Measurements from ENCODE around the gene ATP2A3. TPM values are rescaled to one million over a fixed set of nuclear protein-coding genes. Genes with fewer than 3 reads are reported as not detected.
"Not testable (repeated sequence)": the region's sequence is repeated elsewhere in the genome, so short reads cannot be mapped to it uniquely, and the experiment has no call there.

Gene ATP2A3
- total RNA-seq, 4 donors from 2014 or later: 0.89 to 1.4 (median 0.98) TPM

- DNase-seq (no peak), ATAC-seq (no peak)
- intact Hi-C loops (cut with DNase I; ENCODE audit: low total_unique reads): no loop called here
Observed at GRCh38 chr17:3951420-3951819, 12.8 kb downstream of the ATP2A3 start.

DNA sequence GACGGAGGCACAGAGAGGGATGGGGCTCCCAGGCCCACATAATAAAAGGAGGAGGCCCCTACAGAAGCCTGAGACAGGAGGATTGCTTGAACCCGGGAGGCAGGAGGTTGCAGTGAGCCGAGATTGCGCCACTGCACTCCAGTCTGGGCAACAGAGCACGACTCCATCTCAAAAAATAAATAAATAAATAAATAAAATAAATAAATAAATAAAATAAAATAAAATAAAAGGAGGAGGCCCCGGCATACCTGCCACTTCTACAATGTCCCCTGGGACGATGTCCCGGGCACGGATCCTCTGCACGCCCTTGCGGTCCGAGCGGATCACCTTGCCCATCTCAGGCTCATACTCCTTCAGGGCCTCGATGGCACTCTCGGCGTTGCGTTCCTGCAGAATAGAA, 13.2 kb downstream of the ATP2A3 start:
- H3K27me3 ChIP-seq: no peaks in the 10 kb centered on the region
- in situ Hi-C loops (cut with MboI; ENCODE audit: low sequenced_read_pairs in 4 of 4): no loop called here
- TF ChIP-seq POLR2A (IDR thresholded peaks at IDR 0.05) (no peak), CTCF (IDR thresholded peaks at IDR 0.05 in 4 of 5, conservative IDR thresholded peaks at IDR 0.05 in 1 of 5) (no peak)
- H3K4me1 ChIP-seq: no peaks in the 10 kb centered on the region
- intact Hi-C loops (cut with DNase I; ENCODE audit: low total_unique reads): no loop called here
- no peak for ATAC-seq
- H3K27ac ChIP-seq: no peak overlapping the region
- no peaks in the 10 kb centered on the region for H3K36me3 ChIP-seq
- H3K4me3 ChIP-seq: no peak overlapping the region
- DNase-seq: no peak
- no peaks in the 10 kb centered on the region for H3K9me3 ChIP-seq

More at GRCh38 chr17:3951420-3951819, 12.8 kb downstream of the ATP2A3 start:
- Histone ChIP-seq H3K4me1 (no peaks in the 10 kb centered on the region), H3K27me3 (no peaks in the 10 kb centered on the region), H3K27ac (no peak overlapping the region), H3K9me3 (no peaks in the 10 kb centered on the region), H3K4me3 (no peak overlapping the region), H3K36me3 (no peaks in the 10 kb centered on the region)
- TF ChIP-seq POLR2A (IDR thresholded peaks at IDR 0.05) (no peak), CTCF (IDR thresholded peaks at IDR 0.05 in 4 of 5, conservative IDR thresholded peaks at IDR 0.05 in 1 of 5) (no peak)
- in situ Hi-C loops (cut with MboI; ENCODE audit: low sequenced_read_pairs in 4 of 4): no loop called here

- no peaks in the 10 kb centered on the region for H3K27me3 ChIP-seq
- H3K9me3 ChIP-seq: no peaks in the 10 kb centered on the region
- in situ Hi-C loops (cut with MboI; ENCODE audit: low sequenced_read_pairs in 4 of 4) (no loop called here), intact Hi-C loops (cut with DNase I; ENCODE audit: low total_unique reads) (no loop called here)
- no peaks in the 10 kb centered on the region for H3K36me3 ChIP-seq
- DNase-seq (no peak), ATAC-seq (no peak)
- H3K4me1 ChIP-seq: no peaks in the 10 kb centered on the region
- H3K27ac ChIP-seq: no peak overlapping the region
- TF ChIP-seq CTCF (IDR thresholded peaks at IDR 0.05 in 4 of 5, conservative IDR thresholded peaks at IDR 0.05 in 1 of 5): no peak
- no peak for TF ChIP-seq POLR2A (IDR thresholded peaks at IDR 0.05)
- no peak overlapping the region for H3K4me3 ChIP-seq
Observed at GRCh38 chr17:3950584-3950983, 13.7 kb downstream of the ATP2A3 start.

DNA sequence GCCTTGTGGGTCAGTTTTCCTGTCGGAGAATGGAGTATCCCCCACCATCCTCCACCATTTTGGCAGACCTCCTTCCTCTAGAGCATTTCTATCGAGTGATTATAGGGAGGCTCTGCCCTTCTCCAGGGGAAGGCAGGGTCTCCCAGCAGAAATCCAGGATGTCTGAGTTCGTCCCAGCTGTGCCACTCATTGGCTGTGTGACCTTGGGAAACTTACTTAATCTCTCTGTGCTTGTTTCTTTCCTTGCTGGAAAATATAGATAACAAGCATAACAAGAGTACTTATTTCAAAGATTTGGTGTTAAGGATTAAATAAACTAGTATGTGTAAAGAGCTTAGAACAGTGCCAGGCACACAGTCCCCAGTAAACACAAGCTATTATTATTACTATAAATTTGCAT, 14.8 kb downstream of the ATP2A3 start:
- intact Hi-C loops (cut with DNase I; ENCODE audit: low total_unique reads): no loop called here
- in situ Hi-C loops (cut with MboI; ENCODE audit: low sequenced_read_pairs in 4 of 4): no loop called here
- Histone ChIP-seq H3K9me3 (no peaks in the 10 kb centered on the region), H3K4me3 (no peak overlapping the region), H3K36me3 (no peaks in the 10 kb centered on the region), H3K4me1 (peaks cover 0 to 1% of the 10 kb centered on the region in 2 donors), H3K27me3 (no peaks in the 10 kb centered on the region), H3K27ac (no peak overlapping the region)
- DNase-seq: no peak
- no peak for ATAC-seq
- TF ChIP-seq POLR2A (IDR thresholded peaks at IDR 0.05): no peak
- no peak for TF ChIP-seq CTCF (IDR thresholded peaks at IDR 0.05 in 4 of 5, conservative IDR thresholded peaks at IDR 0.05 in 1 of 5)

- intact Hi-C loops (cut with DNase I; ENCODE audit: low total_unique reads); ATAC-seq; H3K27ac ChIP-seq; H3K4me3 ChIP-seq; H3K4me1 ChIP-seq; DNase-seq; H3K9me3 ChIP-seq; H3K36me3 ChIP-seq; H3K27me3 ChIP-seq; in situ Hi-C loops (cut with MboI; ENCODE audit: low sequenced_read_pairs in 4 of 4): not testable (repeated sequence)
Observed at GRCh38 chr17:3948551-3948950, 15.7 kb downstream of the ATP2A3 start.

Measured in gastrocnemius medialis (tissue), 4 donors.